HepG2 (cell line): Measurements from ENCODE around the gene PDGFB. TPM values are rescaled to one million over a fixed set of nuclear protein-coding genes. Genes with fewer than 3 reads are reported as not detected.

Experiments
- ATAC-seq: fragments of 200-7000 bp; cut with Tn5 transposase; 3 replicates; pipeline ENCODE4 v1.9.1; 2020; ENCODE audit warnings: mild to moderate bottlenecking, moderate library complexity
- BruUV-seq: library from RNA; stranded (reverse); fragments of 400-500 nt; replicated peaks from 2 replicates; lab custom pipeline; 2021; lab: Mats Ljungman, UMichigan
- CTCF ChIA-PET: fragments of 300-600 bp; formaldehyde crosslinking; extraction: SDS; loops from one replicate; lab custom pipeline; 2021; ENCODE audit warnings: low total read pairs, inconsistent platforms, low intra/inter-chr PET ratio; lab: Yijun Ruan, JAX
- POLR2A ChIA-PET: fragments of 350-600 bp; sonication (Branson Sonifier 250); formaldehyde crosslinking; loops from one replicate; lab custom pipeline; 2020; ENCODE audit warnings: antibody characterized with exemption, inconsistent platforms; lab: Yijun Ruan, JAX
- DNase-seq: peaks from one replicate; pipeline ENCODE4 v3.0.0-alpha.2; 2015; ENCODE audit warnings: low spot score
- FAIRE-seq: peaks from 3 replicates; lab custom pipeline; 2011; peaks lifted over from hg19 to GRCh38; lab: Jason Lieb, UNC
- H2AFZ ChIP-seq: one replicate; pipeline ENCODE4 v1.6.1; 2011; ENCODE audit warnings: low read length, inconsistent platforms
- H3K27ac ChIP-seq: fragments of 300-600 bp; 3 replicates; pipeline ENCODE4 v1.8.0; 2011; ENCODE audit warnings: mixed run types, mild to moderate bottlenecking, mixed read lengths, low read length, inconsistent platforms; ENCODE audit not compliant: insufficient read depth; ENCODE audit errors: extremely low read length
- H3K27me3 ChIP-seq, 2 experiments: fragments of 200-600 bp in 1 of 2; 2 replicates in 1 of 2; 3 replicates in 1 of 2; pipeline versions ENCODE4 v1.6.0 to v1.8.0; 2011; ENCODE audit warnings: low read length in 2 of 2, mild to moderate bottlenecking in 2 of 2, moderate library complexity in 2 of 2, inconsistent platforms in 1 of 2; ENCODE audit not compliant: insufficient read depth in 2 of 2, control insufficient read depth in 1 of 2
- H3K36me3 ChIP-seq, 2 experiments: fragments of 200-600 bp in 1 of 2; replicated peaks in 1 of 2; 2 replicates in 1 of 2; 3 replicates in 1 of 2; pipeline versions ENCODE4 v1.5.1 to v1.8.0; 2011; ENCODE audit warnings: low read length in 2 of 2, inconsistent platforms in 1 of 2; ENCODE audit not compliant: insufficient read depth in 2 of 2, control insufficient read depth in 1 of 2
- H3K4me1 ChIP-seq: 2 replicates; pipeline ENCODE4 v1.5.1; 2012; ENCODE audit warnings: low read length, inconsistent platforms; ENCODE audit not compliant: insufficient read depth
- H3K4me2 ChIP-seq: 2 replicates; pipeline ENCODE4 v1.6.0; 2011; ENCODE audit warnings: low read depth, low read length, inconsistent platforms
- H3K4me3 ChIP-seq, 3 experiments: fragments of 200-600 bp in 1 of 3; sonication (generic), shearing (Covaris generic) in 1 of 3; replicated peaks in 1 of 3; 2 replicates each; pipeline ENCODE4 v1.5.1; 2011 to 2016; ENCODE audit warnings: low read length in 3 of 3, inconsistent platforms in 2 of 3, low read depth in 2 of 3, mild to moderate bottlenecking in 2 of 3, control low read depth in 1 of 3, mixed read lengths in 1 of 3; ENCODE audit not compliant: insufficient read depth in 1 of 3
- H3K79me2 ChIP-seq: one replicate; pipeline ENCODE4 v1.6.1; 2011; ENCODE audit warnings: low read length, inconsistent platforms; ENCODE audit not compliant: insufficient read depth
- H3K9ac ChIP-seq: 2 replicates; pipeline ENCODE4 v1.6.0; 2011; ENCODE audit warnings: mild to moderate bottlenecking, low read depth, low read length, inconsistent platforms; ENCODE audit not compliant: insufficient read depth
- H3K9me3 ChIP-seq: 2 replicates; pipeline ENCODE4 v1.5.1; 2012; ENCODE audit warnings: mild to moderate bottlenecking, low read length
- H4K20me1 ChIP-seq: 2 replicates; pipeline ENCODE4 v1.6.0; 2011; ENCODE audit warnings: inconsistent platforms, mild to moderate bottlenecking, low read length, moderate library complexity; ENCODE audit not compliant: insufficient read depth
- CC2D1A ChIP-seq: sonication (generic); formaldehyde crosslinking; IDR thresholded peaks from 2 replicates; pipeline ENCODE4 v1.8.1; 2023; ENCODE audit warnings: mild to moderate bottlenecking, missing genetic modification reagents
- CSRNP2 ChIP-seq: sonication (generic); formaldehyde crosslinking; conservative IDR thresholded peaks from 2 replicates; pipeline ENCODE4 v1.8.0; 2022; ENCODE audit warnings: low read depth, missing genetic modification reagents
- ETV5 ChIP-seq: IDR thresholded peaks from 2 replicates; pipeline ENCODE4 v1.6.1; 2018; ENCODE audit warnings: missing biosample characterization, missing genetic modification reagents, inconsistent platforms, borderline replicate concordance
- FOSL2 ChIP-seq: sonication (generic); formaldehyde crosslinking; IDR thresholded peaks from 2 replicates; pipeline ENCODE4 v1.4.0; 2020; ENCODE audit warnings: missing genetic modification reagents
- HNF4G ChIP-seq, 2 experiments: sonication (generic) in 1 of 2; formaldehyde crosslinking in 1 of 2; IDR thresholded peaks; 2 replicates each; pipeline versions ENCODE4 v1.4.0 to v1.6.1; 2011 to 2020; ENCODE audit warnings: borderline replicate concordance in 2 of 2, low read depth in 2 of 2, mild to moderate bottlenecking in 2 of 2, low read length in 1 of 2, missing genetic modification reagents in 1 of 2, moderate library complexity in 1 of 2
- HNRNPUL1 ChIP-seq: fragments of 200-400 bp; formaldehyde crosslinking; IDR thresholded peaks from 2 replicates; pipeline ENCODE4 v1.6.1; 2017; ENCODE audit warnings: low read depth, mild to moderate bottlenecking, low read length, moderate library complexity
- KAT7 ChIP-seq: IDR thresholded peaks from 2 replicates; pipeline ENCODE4 v1.6.1; 2018; ENCODE audit warnings: borderline replicate concordance, missing compliant biosample characterization
- MYC ChIP-seq: sonication (generic); formaldehyde crosslinking; IDR thresholded peaks from 2 replicates; pipeline ENCODE4 v1.9.0; 2021; ENCODE audit warnings: missing genetic modification reagents, borderline replicate concordance
- TRIM24 ChIP-seq: sonication (generic); formaldehyde crosslinking; IDR thresholded peaks from 2 replicates; pipeline ENCODE4 v1.8.0; 2022; ENCODE audit warnings: mild to moderate bottlenecking, missing genetic modification reagents
- ZC3H4 ChIP-seq: sonication (generic); formaldehyde crosslinking; IDR thresholded peaks from 2 replicates; pipeline ENCODE4 v1.4.0; 2020; ENCODE audit warnings: missing genetic modification reagents, borderline replicate concordance
- ZNF18 ChIP-seq: sonication (generic); formaldehyde crosslinking; IDR thresholded peaks from 2 replicates; pipeline ENCODE4 v1.8.0; 2022; ENCODE audit warnings: mild to moderate bottlenecking, missing genetic modification reagents; ENCODE audit not compliant: insufficient replicate concordance
- ZNF205 ChIP-seq: IDR thresholded peaks from 2 replicates; pipeline ENCODE4 v1.6.1; 2018; ENCODE audit warnings: missing biosample characterization, missing genetic modification reagents
- ZNF225 ChIP-seq: sonication (generic); formaldehyde crosslinking; IDR thresholded peaks from 2 replicates; pipeline ENCODE4 v1.4.0; 2020; ENCODE audit warnings: mild to moderate bottlenecking, missing genetic modification reagents
- ZNF367 ChIP-seq: sonication (generic); formaldehyde crosslinking; IDR thresholded peaks from 2 replicates; pipeline ENCODE4 v1.4.0; 2020; ENCODE audit warnings: missing genetic modification reagents, borderline replicate concordance
- ZNF503 ChIP-seq: sonication (generic); formaldehyde crosslinking; IDR thresholded peaks from 2 replicates; pipeline ENCODE4 v1.4.0; 2020; ENCODE audit warnings: missing genetic modification reagents
- WGBS: methylation state at CpG from one replicate; pipeline ENCODE4 v1.1.6; 2017; ENCODE audit warnings: low lambda C conversion rate; 5-methylcytosine and 5-hydroxymethylcytosine counted together
- in situ Hi-C: cut with HindIII; loops from 2 replicates; pipeline ENCODE4 v1.10.0; 2017; ENCODE audit warnings: low pct_unique_long_range_greater_than_20kb; ENCODE audit not compliant: extremely low pct_ligation_motif_present
- intact Hi-C: fragments of 100-400 bp; cut with micrococcal nuclease; formaldehyde crosslinking; loops from one replicate; pipeline ENCODE4 v1.10.0; 2022; ENCODE audit not compliant: unreplicated experiment
- polyA plus RNA-seq, 8 experiments: library from polyadenylated mRNA; depleted of rRNA in 3 of 8; stranded (reverse) in 7 of 8; unstranded in 1 of 8; fragments of >200 nt; fragmentation: Illumina TruSeq in 4 of 8; extraction: Trizol in 4 of 8; gene quantifications; 2 replicates each; pipeline versions ENCODE4 v1.2.1 to v1.2.3, GENCODE V29; 2011 to 2016; ENCODE audit warnings: low read depth in 4 of 8, missing spikeins in 1 of 8, mixed read lengths in 1 of 8; ENCODE audit not compliant: insufficient read depth in 1 of 8
- total RNA-seq, 5 experiments: library from RNA; depleted of rRNA; stranded (reverse); fragments of >200 nt; fragmentation: Illumina TruSeq; extraction: Trizol; gene quantifications; 2 replicates each; pipeline ENCODE4 v1.2.3, GENCODE V29; 2016; ENCODE audit warnings: low read depth in 1 of 5

Gene PDGFB
- total and polyA plus RNA-seq, 2 of the 13 experiments (the other 11 are each of a cell fraction or from before 2014, with no cell fraction given) = 1.4 to 10.1 TPM

GRCh38 chr22:39230261-39231196 is 14.3 kb downstream of the PDGFB start:
- Histone ChIP-seq H3K4me3 (peak overlapping the region in 1 of 3 experiments; percentile 5; a peak in 1 of 6 replicates), H3K4me2 (peak overlapping the region; percentile 14; the same call in 1 of the 2 replicates), H3K27me3 (no peaks in the 10 kb centered on the region), H3K9me3 (no peaks in the 10 kb centered on the region), H2AFZ (no peak overlapping the region), H3K4me1 (peaks cover 21% of the 10 kb centered on the region), H3K79me2 (no peaks in the 10 kb centered on the region), H3K36me3 (peaks cover 5 to 23% of the 10 kb centered on the region in 2 experiments; a peak in 4 of 5 replicates), H3K27ac (no peak overlapping the region), H4K20me1 (peaks cover 7% of the 10 kb centered on the region), H3K9ac (no peak overlapping the region)
- intact Hi-C loops (no loop called here), in situ Hi-C loops (no loop called here)
- FAIRE-seq (no peak), DNase-seq (peak; percentile 90), ATAC-seq (peak; percentile 72)
- 44% methylated on average over 28 of the region's 30 CpGs for WGBS
- ChIA-PET POLR2A (interaction anchor here (0.7 to 3.1 kb wide), 9 partner anchors 10 to 289 kb away, joined by 3 to 41 read pairs (median 3); partner anchors contain the start of genes ATF4, PDGFB and RPL3), CTCF (no interaction called here)
- no TSS peak for BruUV-seq
- TF ChIP-seq ZNF225 (CRISPR knock-in tag) (peak; percentile 76; the same call in 1 of the 2 replicates), HNF4G (IDR thresholded peaks at IDR 0.05; ENCODE audit: borderline replicate concordance, low read depth, low read length) (peak; percentile 51), HNF4G (CRISPR knock-in tag; IDR thresholded peaks at IDR 0.05; ENCODE audit: borderline replicate concordance, low read depth) (peak; percentile 91), ZC3H4 (CRISPR knock-in tag) (no peak), CSRNP2 (CRISPR knock-in tag) (no peak), CC2D1A (no peak), FOSL2 (peak; percentile 71), TRIM24 (CRISPR knock-in tag) (0 out of 2 replicates have a peak, but pooled peaks have one; percentile 35), ZNF503 (CRISPR knock-in tag) (peak; percentile 92), ETV5 (CRISPR knock-in tag) (peak; percentile 92), ZNF205 (CRISPR knock-in tag) (peak; percentile 86), ZNF367 (CRISPR knock-in tag) (no peak), HNRNPUL1 (no peak), ZNF18 (CRISPR knock-in tag) (no peak), KAT7 (peak; percentile 56; the same call in 1 of the 2 replicates), MYC (CRISPR knock-in tag) (no peak)
